Activated naive CD8-positive, alpha-beta T cell treated with anti-CD3 and anti-CD28 coated beads for 36 hours (primary cell): ENCODE data around the gene MED26. TPM values are rescaled to one million over a fixed set of nuclear protein-coding genes. Genes with fewer than 3 reads are reported as not detected.

Source experiments
- DNase-seq: peaks from one replicate; pipeline ENCODE4 v3.0.0; 2021
- H3K27ac Mint-ChIP-seq: one replicate; pipeline ENCODE4 v1.8.0; 2022; ENCODE audit warnings: mild to moderate bottlenecking, moderate library complexity, mixed read lengths
- H3K27me3 Mint-ChIP-seq: one replicate; pipeline ENCODE4 v1.8.0; 2022; ENCODE audit warnings: mild to moderate bottlenecking, mixed read lengths
- H3K36me3 Mint-ChIP-seq: one replicate; pipeline ENCODE4 v1.8.0; 2021; ENCODE audit warnings: mild to moderate bottlenecking, mixed read lengths
- H3K4me1 Mint-ChIP-seq: one replicate; pipeline ENCODE4 v1.8.0; 2021; ENCODE audit warnings: mixed read lengths
- H3K4me3 Mint-ChIP-seq: one replicate; pipeline ENCODE4 v1.8.0; 2022; ENCODE audit warnings: mild to moderate bottlenecking, moderate library complexity, mixed read lengths
- H3K9me3 Mint-ChIP-seq: one replicate; pipeline ENCODE4 v1.8.0; 2022; ENCODE audit warnings: mixed read lengths
- total RNA-seq, 2 experiments: library from RNA; stranded (reverse); gene quantifications; one replicate each; pipeline ENCODE4 v1.2.3, GENCODE V29; 2021

The MED26 gene
- total RNA-seq, 2 experiments from 2014 or later, result 16.0 to 17.2 TPM

DNA sequence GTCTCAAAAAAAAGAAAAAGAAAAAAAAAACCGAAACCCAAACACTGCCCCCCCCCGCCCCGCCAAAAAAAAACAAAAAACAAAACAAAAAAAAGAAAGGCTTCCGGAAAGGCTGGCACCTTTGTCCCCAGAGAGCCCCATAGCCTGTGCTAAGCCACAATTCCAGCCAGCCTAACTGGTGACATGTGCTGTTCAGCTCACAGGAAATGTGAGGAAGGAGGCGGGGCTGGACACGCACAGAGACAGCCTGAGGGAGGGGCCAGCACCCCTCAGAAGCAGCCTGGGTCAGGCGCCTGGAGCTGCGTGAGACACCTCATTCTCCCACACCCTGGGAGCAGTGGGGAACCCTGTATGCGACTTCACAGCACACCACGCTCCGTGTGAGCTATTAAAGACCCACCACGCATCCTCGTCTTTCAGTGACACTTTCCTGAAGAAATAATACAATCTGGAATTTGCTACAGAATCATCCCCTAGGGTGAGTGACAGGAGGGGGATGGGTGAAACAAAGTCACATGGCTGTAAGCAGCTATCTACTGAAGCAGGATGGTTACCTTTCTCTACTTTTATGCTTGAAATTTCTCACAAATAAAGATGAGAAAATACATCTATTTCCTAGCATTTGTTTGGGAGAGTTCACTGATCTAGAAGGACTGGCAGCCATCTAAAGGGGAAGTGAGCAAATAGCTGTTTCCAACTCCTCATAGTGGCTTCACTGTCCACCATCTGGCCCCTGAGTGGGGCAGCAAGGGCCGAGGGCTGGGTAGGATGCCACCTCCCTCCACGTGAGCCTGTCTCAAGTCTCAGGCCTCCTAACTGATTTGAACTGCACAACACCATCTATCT is 43.5 kb downstream of the MED26 start:
- no peaks in the 10 kb centered on the region for H3K27me3 Mint-ChIP-seq
- H3K4me1 Mint-ChIP-seq, result peaks cover 76% of the 10 kb centered on the region
- DNase-seq, result peak; percentile 88
- H3K27ac Mint-ChIP-seq, result peak overlapping the region; percentile 91
- peaks cover 10% of the 10 kb centered on the region for H3K36me3 Mint-ChIP-seq
- H3K9me3 Mint-ChIP-seq, result no peaks in the 10 kb centered on the region
- peak overlapping the region; percentile 80 for H3K4me3 Mint-ChIP-seq

DNA sequence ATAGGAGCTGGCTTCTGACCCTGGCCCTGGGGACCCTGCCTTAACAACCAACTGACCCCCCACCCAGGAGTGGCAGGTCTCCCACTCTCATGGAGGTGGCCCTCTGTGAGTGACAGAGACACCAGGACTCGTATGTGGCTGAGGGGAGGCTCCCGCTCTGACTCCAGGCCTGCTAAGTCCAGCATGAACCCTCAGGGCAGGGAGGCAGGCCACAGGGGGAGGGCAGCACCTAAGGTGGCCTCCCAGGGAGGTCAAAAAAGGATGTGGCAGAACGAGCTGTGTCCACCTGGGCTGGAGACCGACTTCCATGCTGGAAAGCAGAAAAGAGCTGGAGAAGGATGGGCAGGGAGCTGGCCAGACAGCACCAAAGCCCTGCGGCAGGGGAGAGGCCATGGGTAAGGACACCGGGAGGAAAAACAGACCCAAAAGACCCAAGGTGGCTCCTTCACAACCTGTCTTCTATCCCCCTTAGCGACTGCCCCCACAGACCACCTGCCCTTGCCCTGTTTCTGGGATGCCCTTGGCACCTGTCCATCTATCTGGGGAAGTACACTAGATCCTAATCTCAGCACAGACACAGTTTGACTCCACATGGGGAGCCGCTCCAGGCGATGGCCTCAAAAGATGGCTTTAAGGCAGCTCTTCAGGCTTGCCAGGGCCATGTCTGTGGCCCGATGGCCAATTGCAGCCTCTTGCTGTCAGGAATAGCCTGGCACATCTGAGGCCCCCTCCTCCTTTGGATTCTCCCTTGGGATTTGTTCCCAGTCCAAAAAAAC is 45.3 kb downstream of the MED26 start:
- H3K4me3 Mint-ChIP-seq, result no peak overlapping the region
- DNase-seq, result no peak
- H3K27me3 Mint-ChIP-seq, result no peaks in the 10 kb centered on the region
- no peaks in the 10 kb centered on the region for H3K9me3 Mint-ChIP-seq
- peaks cover 65% of the 10 kb centered on the region for H3K4me1 Mint-ChIP-seq
- H3K27ac Mint-ChIP-seq, result peak overlapping the region; percentile 58
- H3K36me3 Mint-ChIP-seq, result peaks cover 10% of the 10 kb centered on the region

DNA sequence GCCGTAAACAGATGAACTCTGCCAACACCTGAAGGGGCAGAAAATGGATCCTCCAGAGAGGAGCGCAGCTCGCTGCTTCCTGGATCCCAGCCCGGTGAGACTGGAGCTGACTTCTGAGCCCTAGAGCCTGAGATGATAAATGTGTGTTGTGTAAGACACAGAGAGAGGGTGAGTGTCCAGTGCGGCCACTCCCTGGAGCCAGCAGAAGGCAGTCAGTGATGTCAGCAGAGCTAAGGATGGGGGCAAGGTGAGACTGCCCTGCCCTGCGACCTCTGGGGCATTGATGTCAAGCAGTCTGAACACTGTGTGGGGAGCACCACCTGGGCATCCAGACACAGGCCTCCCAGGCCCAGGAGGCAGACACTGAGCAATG is 46.0 kb downstream of the MED26 start:
- no peaks in the 10 kb centered on the region for H3K9me3 Mint-ChIP-seq
- no peak for DNase-seq
- peak overlapping the region; percentile 59 for H3K27ac Mint-ChIP-seq
- no peak overlapping the region for H3K4me3 Mint-ChIP-seq
- peaks cover 59% of the 10 kb centered on the region for H3K4me1 Mint-ChIP-seq
- H3K27me3 Mint-ChIP-seq, result no peaks in the 10 kb centered on the region
- H3K36me3 Mint-ChIP-seq, result peaks cover 10% of the 10 kb centered on the region

DNA sequence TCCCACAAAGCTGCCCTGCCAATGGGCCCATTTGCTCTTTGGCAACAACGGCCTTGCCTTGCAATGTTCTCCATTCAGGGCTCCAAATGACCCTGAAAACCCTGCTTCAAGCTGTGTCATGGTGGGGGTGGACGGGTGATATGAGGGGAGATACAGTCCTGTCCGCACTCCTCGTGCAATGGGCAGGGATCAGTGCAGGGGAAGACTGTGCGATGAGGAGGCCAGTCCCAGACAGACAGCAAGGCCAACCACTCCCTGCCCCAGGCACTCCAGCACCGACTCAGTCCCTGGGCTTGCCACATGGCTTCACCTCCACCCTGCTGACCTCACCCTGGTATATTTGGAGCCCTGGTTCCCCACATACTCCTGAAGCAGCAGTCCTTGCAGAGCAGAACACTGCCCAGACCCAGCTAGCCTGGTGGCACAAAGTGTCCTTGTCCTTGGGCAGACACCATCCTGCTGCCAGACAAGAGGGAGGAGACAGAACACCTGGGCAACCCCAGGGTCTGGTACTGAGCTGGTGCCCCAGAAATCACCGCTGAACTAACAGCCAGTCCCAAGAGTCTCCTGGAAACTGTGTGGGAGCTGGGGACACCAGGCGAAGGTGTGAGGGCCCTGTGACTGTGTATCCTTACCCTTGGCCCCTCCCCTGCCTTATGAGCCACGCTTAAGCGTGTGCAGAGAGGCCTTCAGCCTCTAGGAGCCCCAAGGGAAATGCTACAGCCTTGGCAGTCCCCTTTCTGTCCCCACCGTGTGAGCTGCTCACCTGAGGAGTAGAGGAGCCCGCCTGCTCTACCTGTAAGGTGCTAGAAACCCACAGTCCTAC is 46.6 kb downstream of the MED26 start:
- Mint-ChIP-seq H3K4me1 (peaks cover 54% of the 10 kb centered on the region), H3K27me3 (no peaks in the 10 kb centered on the region), H3K9me3 (no peaks in the 10 kb centered on the region), H3K4me3 (no peak overlapping the region), H3K27ac (peak overlapping the region; percentile 59), H3K36me3 (peaks cover 12% of the 10 kb centered on the region)
- no peak for DNase-seq

DNA sequence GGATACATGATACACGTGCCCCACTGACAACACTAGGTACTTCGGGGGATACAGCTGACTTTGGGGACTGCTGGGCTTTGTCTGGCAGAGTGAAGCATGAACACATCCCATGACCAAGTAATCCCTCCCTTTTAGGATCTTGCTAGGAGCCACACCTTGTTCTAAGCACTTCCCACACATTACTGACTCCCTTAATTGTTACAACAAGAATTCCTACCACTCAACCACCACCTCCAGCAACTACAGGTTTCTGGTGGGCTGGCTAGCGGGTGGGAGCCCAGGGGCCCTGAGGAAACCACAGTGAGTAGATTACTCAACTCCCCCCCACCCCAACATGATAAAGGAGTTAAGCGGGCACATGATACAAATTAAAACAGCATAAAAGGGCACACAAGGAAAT is 48.6 kb downstream of the MED26 start:
- no peaks in the 10 kb centered on the region for H3K9me3 Mint-ChIP-seq
- H3K27ac Mint-ChIP-seq, result peak overlapping the region; percentile 77
- H3K36me3 Mint-ChIP-seq, result peaks cover 7% of the 10 kb centered on the region
- DNase-seq, result no peak
- H3K4me1 Mint-ChIP-seq, result peaks cover 49% of the 10 kb centered on the region
- no peak overlapping the region for H3K4me3 Mint-ChIP-seq
- no peaks in the 10 kb centered on the region for H3K27me3 Mint-ChIP-seq

DNA sequence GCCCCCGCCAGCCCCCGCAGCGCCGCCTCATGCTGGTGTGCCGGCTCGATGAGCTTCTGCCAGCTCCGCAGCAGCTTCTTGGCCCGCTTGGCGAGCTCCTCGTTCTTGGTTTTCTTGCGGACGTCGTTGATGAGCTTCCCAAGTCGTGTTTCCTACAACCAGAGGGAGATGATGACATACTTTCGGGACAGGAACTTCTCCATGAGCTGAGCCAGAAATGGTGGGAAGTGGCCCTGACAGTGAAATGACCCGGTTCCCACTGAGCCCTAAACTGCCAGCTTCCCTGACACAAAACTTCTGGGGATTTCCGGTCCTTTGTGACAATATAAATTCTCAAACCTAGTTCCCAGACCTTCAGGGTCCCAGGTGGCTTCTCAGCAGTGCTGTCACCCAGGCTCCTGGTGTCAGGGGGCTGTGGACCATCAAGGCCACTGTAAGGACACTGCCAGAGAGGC is 50.4 kb downstream of the MED26 start:
- no peak for DNase-seq
- Mint-ChIP-seq H3K9me3 (no peaks in the 10 kb centered on the region), H3K36me3 (peaks cover 17% of the 10 kb centered on the region), H3K27ac (no peak overlapping the region), H3K4me3 (no peak overlapping the region), H3K27me3 (no peaks in the 10 kb centered on the region), H3K4me1 (peaks cover 48% of the 10 kb centered on the region)

DNA sequence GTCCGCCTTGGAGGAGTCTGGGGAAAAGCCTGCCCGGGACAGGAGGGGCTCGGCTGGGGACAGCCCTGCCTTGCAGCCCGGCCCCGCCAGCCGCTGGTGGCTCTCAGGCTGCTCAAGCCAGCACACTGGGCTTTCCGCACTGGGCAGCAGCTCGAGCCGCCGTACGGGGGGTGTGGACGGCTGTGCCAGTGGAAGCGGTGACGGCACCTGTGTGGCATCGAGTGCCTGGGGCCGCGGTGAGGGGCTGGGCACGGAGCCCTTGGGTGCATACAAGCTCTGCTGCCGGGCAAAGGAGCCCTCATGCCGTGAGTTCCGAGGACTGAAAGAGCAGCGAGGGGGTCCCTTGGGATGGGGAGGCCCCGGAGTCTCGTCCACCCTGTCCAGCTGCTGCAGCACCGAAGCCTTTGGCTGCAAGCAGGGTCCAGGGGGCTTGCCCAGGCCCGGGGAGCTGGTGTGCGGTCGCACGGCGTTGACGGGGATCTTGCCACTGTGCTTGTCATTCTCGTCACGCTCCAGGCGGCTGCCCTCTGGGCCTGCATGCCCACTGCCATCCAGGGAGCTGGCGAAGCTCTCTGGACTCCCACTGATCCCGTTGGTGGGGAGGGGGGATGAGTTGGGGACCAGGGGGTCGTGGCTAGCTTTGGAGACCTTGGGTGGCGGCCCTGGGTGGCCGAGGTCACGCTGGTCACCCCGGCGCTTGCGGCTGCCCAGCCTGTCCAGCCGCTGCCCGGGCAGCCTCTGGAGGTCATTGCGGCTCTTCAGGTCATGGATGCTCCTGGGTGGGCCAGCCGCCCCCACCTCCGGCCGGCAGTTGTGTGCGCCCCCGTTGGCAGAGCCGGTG is 51.1 kb downstream of the MED26 start:
- Mint-ChIP-seq H3K27ac (no peak overlapping the region), H3K4me3 (no peak overlapping the region), H3K4me1 (peaks cover 47% of the 10 kb centered on the region), H3K36me3 (peaks cover 19% of the 10 kb centered on the region), H3K9me3 (no peaks in the 10 kb centered on the region), H3K27me3 (no peaks in the 10 kb centered on the region)
- no peak for DNase-seq

DNA sequence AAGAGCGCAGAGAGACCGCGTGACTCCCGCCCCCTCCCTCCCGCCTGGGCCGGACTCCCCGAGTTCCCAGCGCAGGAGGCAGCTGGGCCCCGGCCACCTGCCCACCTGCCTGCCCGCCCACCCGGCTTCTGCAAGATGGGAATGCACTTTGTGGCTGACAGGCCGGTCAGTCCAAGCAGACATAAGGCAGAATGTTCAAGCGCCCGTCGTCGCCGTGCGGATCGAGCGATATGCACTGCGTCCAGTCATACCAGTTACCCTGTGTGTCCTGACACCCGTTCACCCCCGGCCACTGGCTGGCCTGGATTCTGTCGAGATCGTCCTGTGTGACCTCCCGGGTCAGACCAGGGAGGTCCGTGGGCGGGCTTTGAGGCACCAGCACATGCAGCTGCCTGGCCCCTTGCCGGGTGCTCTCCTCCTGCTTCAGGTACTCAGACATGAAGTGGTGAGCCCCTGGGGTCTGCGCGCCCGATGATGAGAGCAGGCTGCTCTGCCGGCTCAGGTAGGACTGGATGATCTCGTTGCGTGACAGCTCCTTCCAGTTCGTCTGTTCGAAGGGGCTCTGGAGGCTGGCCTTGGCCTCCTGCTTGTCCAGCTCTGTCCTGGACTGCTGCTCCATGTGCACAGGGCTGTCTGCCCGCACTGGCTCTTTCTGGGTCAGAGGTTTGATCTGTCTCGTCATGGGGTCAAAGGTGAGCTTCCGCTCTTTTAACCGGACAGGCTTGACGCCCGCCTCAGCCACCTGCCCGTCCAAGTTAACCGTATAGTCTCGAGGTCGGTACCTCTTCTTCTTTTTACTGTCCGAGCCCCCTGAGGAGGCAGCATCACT is 51.9 kb downstream of the MED26 start:
- no peak for DNase-seq
- no peak overlapping the region for H3K4me3 Mint-ChIP-seq
- no peak overlapping the region for H3K27ac Mint-ChIP-seq
- H3K36me3 Mint-ChIP-seq, result peaks cover 21% of the 10 kb centered on the region
- no peaks in the 10 kb centered on the region for H3K9me3 Mint-ChIP-seq
- peaks cover 46% of the 10 kb centered on the region for H3K4me1 Mint-ChIP-seq
- no peaks in the 10 kb centered on the region for H3K27me3 Mint-ChIP-seq

DNA sequence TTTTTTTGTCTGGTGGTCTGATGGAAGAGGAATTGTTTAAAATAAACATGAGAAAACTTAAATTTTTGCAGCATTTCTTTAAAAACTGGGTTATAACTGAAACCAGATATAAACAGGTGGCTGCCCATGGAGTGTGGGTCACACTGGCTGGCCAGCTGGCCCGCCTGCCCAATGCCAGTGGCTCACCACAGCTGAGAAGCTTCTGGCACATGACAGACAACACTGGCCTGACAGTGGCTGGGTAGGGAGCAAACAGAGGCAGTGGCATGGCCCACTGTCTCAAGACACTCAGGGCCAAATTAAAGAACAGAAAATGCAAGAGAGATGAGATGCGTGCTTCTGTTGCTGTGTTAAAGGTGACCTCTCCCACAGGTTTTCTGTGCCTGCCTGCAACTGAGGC is 52.7 kb downstream of the MED26 start:
- Mint-ChIP-seq H3K4me1 (peaks cover 47% of the 10 kb centered on the region), H3K9me3 (no peaks in the 10 kb centered on the region), H3K36me3 (peaks cover 21% of the 10 kb centered on the region), H3K27me3 (no peaks in the 10 kb centered on the region), H3K27ac (peak overlapping the region; percentile 63), H3K4me3 (no peak overlapping the region)
- no peak for DNase-seq

DNA sequence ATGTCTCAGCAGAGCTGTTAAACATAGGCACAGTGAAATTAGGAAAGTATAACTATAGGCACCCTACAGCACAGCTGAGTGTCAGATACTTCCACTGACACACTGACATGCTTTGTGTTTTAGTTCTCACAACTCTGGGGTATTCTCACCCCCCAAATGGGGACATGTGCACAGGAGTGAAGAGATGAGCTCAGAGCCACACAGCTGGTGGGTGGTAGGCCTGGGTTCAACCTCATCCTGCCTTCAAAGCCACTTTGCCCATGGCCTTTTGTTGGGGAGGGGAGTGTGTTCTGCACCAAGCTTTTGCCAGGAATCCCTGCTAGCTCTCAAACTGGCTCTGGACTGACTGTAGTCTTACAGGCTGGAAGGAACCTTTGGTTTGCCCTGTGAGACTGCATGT is 54.1 kb downstream of the MED26 start:
- Mint-ChIP-seq H3K27me3 (no peaks in the 10 kb centered on the region), H3K9me3 (no peaks in the 10 kb centered on the region), H3K27ac (peak overlapping the region; percentile 52), H3K4me1 (peaks cover 39% of the 10 kb centered on the region), H3K4me3 (peak overlapping the region; percentile 94), H3K36me3 (peaks cover 28% of the 10 kb centered on the region)
- DNase-seq, result no peak

DNA sequence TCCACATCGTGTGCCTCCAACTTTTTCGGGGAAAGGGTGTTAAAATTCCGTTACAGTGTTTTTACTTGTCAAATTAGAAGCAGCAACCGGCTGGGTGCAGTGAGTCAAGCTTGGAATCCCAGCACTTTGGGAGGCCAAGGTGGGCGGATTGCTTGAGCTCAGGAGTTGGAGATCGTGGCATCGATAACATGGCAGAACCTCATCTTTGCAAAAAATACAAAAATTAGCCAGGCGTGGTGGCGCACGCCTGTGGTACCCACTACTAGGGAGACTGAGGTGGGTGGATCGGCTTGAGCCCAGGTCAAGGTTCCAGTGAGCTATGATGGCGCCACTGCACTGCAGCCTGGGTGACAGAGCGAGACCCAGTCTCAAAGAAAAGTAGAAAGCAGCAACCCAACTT is 54.7 kb downstream of the MED26 start:
- Mint-ChIP-seq H3K4me1 (peaks cover 41% of the 10 kb centered on the region), H3K9me3 (no peaks in the 10 kb centered on the region), H3K27ac (peak overlapping the region; percentile 92), H3K4me3 (peak overlapping the region; percentile 94), H3K27me3 (no peaks in the 10 kb centered on the region), H3K36me3 (peaks cover 34% of the 10 kb centered on the region)
- no peak for DNase-seq

DNA sequence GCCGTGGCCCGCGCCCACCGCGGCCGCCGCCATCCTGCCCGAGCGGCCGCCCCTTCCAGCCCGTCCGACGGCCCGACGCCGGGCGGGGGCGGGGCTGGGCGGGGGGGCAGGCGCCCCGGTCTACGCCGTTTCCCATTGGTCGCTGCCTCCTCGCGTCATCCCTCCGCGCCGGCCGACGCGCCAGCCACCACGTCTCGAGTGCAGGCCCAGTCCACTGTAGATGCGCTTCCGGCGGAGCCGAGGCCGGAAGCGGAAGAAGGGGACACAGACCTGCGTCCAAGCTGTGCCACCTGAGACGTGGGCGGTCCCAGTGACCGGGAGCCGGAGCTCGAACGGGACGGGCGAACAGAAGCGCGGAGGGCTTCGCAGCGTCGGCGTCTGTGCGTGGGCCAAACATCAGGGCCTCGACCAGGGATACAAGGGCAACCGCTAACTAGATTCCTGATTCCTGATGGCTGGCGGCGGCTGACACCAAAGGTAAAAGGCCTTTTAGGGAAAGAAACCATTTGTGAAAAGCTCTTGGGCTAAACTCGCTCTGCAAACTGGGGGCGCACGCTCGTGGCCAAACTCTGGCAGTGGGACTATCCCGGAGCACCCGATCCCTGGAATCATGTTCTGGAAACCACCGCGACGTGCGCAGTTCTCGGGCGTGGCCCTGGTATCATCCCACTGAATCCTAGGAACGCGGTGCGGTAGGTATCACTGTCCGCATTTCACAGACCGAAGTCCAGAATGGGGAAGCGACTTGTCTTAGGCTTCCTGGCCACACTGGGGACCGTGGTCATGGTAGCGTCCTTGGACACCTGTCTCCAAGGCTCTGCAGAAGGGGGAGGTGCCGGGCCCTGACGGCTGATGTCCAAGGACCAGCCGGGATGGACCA is 55.4 kb downstream of the MED26 start, which contains the start of gene SLC35E1:
Gene SLC35E1, minus strand, starts transcription at position 84 of the 880 bp plus-strand sequence. Its CDS starts 51 bp downstream, at position 33.
- Mint-ChIP-seq H3K4me1 (peaks cover 42% of the 10 kb centered on the region), H3K27ac (peak within 1 kb of the TSS; percentile 92), H3K4me3 (peak within 1 kb of the TSS; percentile 95), H3K27me3 (no peaks in the 10 kb centered on the region), H3K9me3 (no peaks in the 10 kb centered on the region), H3K36me3 (peaks cover 38% of the 10 kb centered on the region)
- DNase-seq, result peak; percentile 95
